Tongue (tissue), 2 donors: Measurements from ENCODE around the gene CD300LF. TPM values are rescaled to one million over a fixed set of nuclear protein-coding genes. Genes with fewer than 3 reads are reported as not detected.

Experiments used
- DNase-seq: peaks from one replicate; pipeline ENCODE4 v3.0.0-alpha.2; 2015
- total RNA-seq: library from RNA; depleted of rRNA; stranded (reverse); fragments of >200 nt; gene quantifications from one replicate; pipeline ENCODE4 v1.2.3, GENCODE V29; 2014

The CD300LF gene
- 3.3 TPM for total RNA-seq

DNA sequence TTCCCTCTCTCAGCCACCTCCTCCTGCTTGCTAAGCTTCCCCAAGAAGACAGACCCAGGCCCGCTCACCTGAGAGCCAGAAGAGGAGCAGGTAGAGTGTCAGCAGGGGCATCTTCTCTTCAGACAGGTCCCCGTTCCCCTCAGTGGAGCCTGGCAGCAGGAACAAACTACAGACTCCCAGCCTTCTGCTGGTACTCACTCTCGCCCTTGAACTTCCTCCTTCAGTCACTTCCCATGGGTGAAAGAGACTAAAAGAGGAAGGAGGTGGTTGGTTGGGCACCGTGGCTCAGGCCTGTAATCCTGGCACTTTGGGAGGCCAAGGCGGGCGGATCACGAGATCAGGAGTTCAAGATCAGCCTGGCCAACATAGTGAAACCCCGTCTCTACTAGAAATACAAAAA, at the start of gene CD300LF:
Gene CD300LF, minus strand, starts transcription at position 168 of the 400 bp plus-strand sequence. Its CDS starts 57 bp downstream, at position 111.
- no peak for DNase-seq

DNA sequence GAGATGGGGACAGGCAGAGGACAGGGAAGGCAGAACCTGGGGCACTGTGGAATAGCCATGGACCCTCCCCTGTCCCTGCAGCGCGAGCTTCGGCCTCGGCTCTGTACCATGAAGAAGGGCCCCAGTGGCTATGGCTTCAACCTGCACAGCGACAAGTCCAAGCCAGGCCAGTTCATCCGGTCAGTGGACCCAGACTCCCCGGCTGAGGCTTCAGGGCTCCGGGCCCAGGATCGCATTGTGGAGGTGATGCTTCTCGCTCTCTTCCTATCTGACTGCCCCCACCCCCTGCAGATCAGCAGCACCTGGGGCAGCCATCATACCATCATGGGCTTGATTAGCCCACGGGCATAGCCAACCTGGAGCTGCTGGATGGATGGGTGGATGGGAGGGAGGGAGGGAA, 49.2 kb upstream of the CD300LF start:
- DNase-seq: no peak

DNA sequence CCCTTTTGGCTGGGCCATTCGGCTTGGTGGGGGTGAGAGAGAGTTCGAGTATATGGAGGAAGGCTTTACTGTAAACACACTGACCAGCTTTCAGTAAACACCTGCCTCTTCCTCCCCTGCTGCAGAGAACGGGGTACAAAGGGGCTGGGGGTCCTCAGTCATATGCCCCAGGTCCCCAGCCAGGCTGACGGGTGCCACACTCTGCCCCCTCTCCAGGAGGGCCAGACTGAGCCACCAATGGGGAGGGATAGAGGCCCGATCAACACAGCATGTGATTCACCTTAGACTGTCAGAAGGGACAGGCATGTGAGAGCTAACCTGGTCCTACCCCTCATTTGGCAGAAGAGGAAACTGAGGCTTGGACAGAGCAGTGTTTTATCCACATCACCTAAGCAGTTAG, 48.7 kb upstream of the CD300LF start:
- DNase-seq: no peak

DNA sequence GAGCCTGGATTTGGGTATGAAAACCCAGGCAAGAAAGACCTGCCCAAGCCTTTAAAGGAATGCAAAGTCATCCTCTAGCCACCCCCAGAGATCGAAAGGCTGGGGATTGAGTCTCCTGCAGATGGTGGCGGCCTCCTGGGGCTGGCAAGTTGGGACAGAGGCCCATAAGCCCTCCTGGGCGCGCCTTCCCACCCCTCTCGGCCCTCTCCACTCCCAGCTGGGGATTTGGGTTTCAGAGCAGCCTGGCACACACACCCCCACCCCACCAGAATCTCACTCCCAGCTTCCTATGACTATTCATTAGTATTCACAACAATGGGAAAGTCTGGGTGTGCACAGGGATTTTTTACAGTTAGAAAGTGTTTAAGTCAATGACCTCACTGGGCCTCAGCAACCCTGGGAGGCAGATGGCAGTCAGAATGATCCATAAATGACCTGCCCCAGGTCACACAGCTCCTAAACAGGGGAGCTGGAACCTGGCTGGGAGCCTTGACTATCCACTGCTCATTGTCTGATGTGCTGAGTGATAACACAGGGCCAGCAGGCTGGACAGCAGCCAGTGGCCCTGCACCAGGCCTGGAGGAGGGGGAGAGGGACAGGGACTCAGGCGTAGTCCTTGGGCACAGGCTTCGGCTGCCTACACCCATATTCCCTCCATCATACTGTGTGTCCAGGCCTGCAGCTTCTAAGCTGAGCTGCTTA, 47.8 kb upstream of the CD300LF start:
- DNase-seq: peak; percentile 59

GRCh38 chr17:74759941-74760340, 47.2 kb upstream of the CD300LF start:
- no peak for DNase-seq

DNA sequence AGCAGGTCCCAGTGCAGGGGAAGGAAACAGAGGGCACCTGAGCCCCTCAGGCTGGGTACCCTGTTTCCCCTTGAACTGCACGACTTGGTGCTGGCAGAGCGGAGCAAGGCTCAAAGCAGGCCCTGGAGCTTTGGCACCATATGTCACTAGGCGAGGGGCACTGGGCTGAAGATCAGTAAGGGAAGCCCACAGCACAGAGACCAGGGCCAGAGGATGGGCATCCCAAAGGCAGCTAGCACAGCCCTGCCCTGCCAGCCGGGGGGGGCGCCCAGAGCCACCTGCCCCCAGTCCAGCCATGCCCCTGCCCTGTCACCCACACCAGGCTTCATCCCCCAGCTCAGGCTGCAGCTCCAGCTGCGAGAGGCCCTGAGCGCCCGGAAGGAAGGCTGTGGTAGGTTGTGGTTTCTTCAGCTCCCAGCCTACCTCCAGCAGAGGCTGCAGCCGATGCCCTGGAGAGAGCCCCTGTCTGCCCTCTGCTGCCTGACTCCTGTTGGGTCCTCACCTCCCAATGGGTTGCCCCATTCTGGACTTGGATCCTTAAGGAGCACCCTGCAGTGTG, 46.6 kb upstream of the CD300LF start:
- no peak for DNase-seq

GRCh38 chr17:74758848-74759168, 46.1 kb upstream of the CD300LF start:
- DNase-seq: peak; percentile 77

DNA sequence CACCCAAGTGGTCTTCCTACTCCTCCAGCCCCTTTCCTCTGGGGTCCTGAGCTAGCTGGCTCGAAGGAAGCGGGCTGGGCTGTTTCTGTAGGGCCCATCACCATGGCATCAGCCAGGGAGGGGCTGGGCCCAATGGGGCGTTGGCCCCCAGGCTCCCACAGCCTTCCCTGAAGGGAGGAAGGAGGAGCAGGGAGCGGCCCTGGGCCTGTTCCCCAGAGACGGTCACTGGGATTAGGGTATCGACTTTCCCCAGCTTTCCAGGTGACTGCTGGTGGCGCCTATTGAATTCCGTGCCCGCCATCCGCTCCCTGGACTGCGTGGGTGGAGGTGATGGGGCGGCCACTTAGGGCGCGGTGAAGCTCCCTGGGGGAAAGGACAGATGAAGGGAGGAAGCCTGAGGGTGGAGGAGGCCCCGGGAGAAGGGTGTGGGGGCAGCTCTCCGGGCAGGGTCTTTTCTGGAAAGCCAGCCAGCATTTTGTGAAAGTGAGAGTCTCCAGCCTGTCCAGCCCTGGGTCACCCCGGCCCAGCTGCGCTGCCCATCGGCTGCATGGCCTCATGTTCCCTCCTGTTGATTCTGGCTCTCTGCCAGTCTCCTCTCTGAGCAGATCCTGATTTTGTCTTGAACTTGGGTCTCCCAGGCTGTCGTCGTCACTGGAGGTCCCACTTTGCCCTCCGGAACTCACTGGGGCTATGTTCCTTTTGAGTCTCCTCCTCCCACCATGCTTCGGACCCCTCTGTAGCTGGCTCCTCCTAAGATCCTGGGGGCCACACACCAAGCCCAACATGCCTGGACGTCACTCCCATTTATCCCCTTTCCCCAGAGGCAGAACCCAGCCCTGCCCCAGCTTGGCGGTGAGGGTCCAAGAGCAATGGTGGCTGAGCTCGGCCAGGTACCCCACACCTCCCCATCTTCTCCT, 45.5 kb upstream of the CD300LF start:
- DNase-seq: peak; percentile 67

DNA sequence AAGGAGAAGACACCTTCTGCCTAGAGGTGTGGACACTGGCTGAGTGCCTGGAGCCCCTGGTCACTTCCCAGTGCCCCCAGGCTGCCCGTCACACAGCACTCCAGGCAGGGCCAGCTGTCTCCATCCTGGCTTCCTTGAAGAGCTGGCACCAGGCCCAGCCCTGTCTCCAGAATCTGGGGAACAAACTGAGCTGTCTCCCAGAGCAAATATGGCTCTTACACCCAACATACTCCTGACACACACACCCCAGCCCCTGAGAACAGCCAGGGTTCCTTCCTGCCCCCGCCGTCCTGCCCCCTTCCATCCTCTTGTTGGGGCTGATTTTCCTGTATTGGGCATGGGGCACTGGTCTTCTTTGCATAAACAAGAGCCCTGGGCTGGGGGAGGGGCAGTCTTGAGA, 44.8 kb upstream of the CD300LF start:
- DNase-seq: peak; percentile 79

GRCh38 chr17:74756891-74757290, 44.2 kb upstream of the CD300LF start:
- no peak for DNase-seq

- DNase-seq: no peak
Measured at GRCh38 chr17:74755533-74755932, 42.8 kb upstream of the CD300LF start.

DNA sequence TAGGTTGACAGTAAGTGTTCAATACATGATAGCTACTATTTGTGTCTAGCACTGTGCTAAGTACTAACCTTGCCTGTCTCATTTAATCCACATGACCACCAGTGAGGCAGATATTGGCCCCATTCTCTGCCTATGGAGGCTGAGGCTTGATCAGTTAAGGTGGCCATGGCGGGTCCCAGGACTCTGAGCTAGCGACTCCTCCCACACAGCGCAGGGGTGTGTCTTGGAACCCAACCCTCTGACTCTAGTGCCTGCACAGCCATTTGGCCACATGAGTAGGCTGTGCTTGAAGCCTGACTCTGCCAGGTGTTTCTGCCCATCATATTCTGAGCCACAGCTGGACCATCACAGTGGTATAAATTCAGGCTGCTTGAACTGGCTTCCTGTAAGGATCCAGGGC, 42.1 kb upstream of the CD300LF start:
- peak; percentile 55 for DNase-seq

DNA sequence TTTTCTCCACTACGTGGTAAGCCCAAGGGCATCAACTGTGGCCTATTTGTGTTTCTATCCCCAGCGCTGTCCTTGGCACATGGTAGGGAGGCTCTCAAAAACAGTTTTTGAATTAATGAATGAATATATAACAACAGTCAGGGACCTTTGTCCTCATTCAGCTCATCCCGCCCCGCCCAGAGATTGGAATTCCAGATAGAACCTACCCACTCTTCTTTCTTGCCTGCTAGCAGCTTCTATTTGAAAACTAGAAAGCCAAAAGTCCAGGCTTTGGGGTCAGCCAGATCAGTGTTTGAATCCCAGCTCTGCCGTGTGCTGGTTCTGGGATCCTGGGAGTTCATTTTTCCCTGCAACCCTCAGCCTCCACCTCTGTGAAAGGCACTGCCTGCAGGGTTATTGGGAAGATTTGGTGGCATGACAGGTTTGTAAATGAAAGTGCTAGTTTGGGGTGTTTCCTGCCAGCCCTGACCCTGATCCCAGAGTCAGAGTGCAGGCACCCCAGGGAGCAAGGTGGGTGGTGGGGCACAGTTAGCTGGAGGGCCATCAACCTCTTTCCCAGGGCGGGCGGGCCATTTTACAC, 40.2 kb upstream of the CD300LF start:
- no peak for DNase-seq

GRCh38 chr17:74752415-74752814, 39.7 kb upstream of the CD300LF start:
- no peak for DNase-seq

DNA sequence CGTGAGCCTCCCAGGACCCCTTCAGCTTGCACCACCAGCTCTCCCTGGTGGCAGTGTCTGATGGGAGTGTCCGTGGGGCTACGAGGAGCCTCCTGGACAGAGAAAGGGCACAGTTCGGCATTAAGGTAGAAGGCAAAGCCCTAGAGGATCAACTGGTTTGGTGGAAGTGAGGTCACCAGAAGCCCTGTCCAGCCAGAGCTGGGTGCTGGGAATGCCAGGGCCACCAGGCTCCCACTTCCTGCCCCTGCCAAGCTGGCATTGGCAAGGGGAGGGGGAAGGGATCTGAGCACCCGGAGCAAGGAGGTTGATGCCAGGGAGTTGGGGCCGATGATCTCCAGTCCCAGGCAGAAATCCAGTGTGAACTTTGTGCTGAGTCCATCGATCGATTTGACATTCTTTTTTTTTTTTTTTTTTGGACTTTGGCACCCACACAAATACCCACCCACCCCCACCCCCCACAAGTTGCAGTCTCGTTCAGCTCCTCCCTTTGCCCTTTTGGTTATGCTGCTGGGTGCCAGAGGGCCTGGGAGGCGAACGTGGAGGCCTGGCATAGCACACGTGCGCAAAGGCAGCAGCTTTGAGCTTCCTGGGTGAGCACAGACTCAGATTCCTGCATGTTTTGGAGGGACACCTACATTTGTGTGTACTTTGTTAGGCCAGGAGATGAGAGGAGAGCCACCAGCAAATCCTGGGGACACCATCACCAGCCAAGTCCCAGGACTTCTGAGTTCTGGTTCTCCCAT, 37.8 kb upstream of the CD300LF start:
- no peak for DNase-seq

DNA sequence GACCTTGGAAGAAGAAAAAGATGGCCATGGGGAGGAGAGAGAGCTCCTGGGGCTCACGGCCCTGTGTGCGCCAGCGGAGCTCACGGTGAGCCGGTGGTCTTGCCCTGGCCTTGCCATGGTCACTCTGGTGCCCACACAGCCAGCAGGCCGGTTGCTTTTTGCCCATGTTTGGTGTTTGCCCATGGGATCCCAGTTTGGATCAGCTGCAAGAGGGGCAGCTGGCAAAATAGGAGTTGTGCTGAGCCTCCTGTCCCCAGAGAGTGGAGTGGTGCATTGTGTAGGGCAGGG, 37.3 kb upstream of the CD300LF start:
- DNase-seq: no peak

DNA sequence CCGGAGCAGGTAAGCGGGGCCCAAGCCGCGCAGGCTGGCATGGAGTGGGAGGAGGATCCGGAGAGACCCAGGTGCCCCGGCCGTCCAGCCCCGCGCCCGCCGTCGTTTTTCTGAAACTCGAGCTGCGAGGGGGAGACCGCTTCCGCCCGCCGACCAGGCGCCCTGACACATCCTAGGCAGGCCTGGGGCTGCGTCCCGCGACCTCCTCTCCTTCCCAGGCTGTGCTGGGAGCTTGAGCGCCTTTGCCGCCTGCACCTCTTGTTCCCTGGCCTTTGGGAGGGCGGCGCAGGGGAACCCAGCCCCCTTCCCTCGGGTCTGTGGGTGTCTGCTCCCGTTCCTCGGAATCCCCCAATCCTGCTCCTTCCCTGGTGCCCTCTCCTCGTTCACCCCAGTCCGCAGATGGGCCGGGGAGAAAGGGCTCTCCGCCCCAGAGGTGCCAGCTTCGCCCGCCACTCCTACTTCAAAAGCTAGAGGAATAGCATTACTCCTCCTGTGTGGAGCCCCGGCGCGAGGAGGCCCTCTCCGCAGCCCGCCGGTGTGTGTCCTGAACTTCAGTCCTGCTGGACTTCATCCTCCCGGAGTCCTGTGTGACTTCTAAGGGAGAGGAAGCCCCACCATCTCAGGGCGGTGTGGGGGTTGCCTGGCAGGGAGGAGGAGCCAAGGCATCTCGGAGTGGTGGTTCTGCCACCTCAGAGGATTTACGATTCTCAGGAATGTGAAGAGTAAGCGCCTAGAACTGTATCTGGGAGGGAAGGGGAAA, 36.7 kb upstream of the CD300LF start:
- no peak for DNase-seq

DNA sequence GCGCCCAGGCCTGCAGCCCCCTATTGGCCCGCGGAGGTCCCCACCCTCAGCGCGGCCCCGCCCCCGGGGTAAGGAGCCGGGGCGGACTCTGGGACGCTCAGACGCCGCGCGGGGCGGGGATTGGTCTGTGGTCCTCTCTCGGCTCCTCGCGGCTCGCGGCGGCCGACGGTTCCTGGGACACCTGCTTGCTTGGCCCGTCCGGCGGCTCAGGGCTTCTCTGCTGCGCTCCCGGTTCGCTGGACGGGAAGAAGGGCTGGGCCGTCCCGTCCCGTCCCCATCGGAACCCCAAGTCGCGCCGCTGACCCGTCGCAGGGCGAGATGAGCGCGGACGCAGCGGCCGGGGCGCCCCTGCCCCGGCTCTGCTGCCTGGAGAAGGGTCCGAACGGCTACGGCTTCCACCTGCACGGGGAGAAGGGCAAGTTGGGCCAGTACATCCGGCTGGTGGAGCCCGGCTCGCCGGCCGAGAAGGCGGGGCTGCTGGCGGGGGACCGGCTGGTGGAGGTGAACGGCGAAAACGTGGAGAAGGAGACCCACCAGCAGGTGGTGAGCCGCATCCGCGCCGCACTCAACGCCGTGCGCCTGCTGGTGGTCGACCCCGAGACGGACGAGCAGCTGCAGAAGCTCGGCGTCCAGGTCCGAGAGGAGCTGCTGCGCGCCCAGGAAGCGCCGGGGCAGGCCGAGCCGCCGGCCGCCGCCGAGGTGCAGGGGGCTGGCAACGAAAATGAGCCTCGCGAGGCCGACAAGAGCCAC, 36.0 kb upstream of the CD300LF start, which contains the start of gene NHERF1:
Gene NHERF1, plus strand, starts transcription at position 100 of the 750 bp plus-strand sequence. Its CDS starts 219 bp downstream, at position 319.
- DNase-seq: peak; percentile 97

DNA sequence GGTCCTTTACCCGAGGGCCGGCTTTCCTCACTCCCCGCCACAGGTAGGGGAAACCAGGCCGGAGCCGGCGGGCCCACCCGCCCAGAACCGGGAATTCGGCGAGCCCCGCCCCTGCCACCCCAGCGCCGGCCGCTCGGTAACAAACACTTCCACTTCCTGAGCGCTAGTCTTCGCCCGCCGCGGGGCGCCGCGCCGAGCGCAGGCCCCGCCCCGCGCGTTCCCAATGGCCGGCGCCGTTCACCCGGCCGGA, 35.5 kb upstream of the CD300LF start:
- DNase-seq: no peak

DNA sequence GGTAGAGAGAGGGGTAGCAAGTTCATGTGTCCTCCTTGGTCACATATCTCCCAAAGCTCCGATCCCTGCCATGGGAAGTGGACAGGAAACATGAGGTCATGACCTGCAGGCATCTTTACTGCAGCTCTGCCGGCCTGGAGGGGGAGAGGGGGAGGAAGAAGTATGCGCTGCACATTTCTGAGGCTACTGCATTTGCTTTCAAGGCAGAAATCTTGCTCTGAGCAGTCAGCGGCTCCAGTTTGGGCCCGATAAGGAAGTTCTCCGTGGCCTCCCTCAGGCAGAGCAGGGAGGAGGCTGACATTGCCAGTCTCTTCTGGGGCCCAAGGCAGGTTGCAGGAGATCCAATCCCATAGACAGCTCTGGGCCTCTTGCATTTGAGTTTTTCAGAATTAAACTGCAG, 34.2 kb upstream of the CD300LF start:
- DNase-seq: no peak

DNA sequence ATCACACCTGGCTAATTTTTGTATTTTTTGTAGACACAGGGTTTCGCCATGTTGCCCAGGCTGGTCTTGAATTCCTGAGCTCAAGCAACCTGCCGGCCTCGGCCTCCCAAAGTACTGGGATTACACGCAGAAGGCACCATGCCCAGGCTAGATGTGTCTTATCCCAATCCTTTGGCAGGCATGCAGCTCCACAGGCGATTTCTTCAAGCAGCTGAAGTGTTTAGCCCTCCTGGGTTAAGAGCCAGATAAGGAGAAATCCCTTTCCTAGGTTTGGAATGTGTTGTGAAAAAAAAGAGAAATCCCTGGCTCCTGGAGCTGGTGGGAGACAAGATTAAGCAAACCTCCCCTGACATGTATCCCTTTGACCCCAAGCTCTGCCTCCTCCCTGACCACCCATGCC, 33.7 kb upstream of the CD300LF start:
- DNase-seq: no peak
